ENCODE data around the gene ANKRD62.

Gene ANKRD62

DNA sequence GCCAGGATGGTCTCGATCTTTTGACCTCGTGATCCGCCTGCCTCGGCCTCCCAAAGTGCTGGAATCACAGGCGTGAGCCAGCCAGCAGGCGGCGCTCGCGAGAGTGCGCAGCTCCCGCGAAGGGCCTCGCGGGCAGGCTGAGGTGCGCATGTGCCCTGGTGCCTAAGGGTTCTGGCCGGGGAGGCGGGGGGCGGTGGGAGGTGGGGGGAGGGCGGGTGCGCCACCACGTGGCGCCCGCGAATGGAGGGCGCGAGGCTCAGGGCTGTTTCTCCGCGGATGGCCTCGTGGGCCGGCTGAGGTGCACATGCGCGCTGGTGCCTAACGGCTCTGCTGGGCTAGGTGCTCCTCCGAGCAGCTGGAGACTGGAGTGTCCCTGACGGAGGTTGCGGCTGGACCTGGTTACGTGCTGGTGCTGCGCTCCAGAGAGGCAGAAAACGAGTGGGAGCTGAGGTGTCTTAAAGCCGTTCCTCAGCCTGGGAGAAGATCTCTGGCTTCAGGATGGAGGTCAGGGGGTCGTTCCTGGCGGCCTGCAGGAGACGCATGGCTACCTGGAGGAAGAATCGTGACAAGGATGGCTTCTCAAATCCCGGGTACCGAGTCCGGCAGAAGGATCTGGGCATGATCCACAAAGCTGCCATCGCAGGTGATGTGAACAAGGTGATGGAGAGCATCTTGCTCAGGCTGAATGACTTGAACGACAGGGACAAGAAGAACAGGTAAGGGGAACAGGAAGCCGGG is at the start of gene ANKRD62:
ANKRD62 (plus strand) TSS at position 324 of the 738 bp plus-strand sequence; CDS start at position 499, 175 bp downstream.
- ATAC-seq (replicated peaks) (no peak), DNase-seq (no peak)
- Mint-ChIP-seq H3K9me3 (peaks cover 4 to 6% of the 10 kb centered on the region in 2 donors), H3K27ac (no peak within 1 kb of the TSS), H3K4me1 (no peaks in the 10 kb centered on the region), H3K4me3 (no peak within 1 kb of the TSS), H3K36me3 (peaks cover 0 to 2% of the 10 kb centered on the region in 2 donors), H3K27me3 (peaks cover 28 to 29% of the 10 kb centered on the region in 2 donors)

DNA sequence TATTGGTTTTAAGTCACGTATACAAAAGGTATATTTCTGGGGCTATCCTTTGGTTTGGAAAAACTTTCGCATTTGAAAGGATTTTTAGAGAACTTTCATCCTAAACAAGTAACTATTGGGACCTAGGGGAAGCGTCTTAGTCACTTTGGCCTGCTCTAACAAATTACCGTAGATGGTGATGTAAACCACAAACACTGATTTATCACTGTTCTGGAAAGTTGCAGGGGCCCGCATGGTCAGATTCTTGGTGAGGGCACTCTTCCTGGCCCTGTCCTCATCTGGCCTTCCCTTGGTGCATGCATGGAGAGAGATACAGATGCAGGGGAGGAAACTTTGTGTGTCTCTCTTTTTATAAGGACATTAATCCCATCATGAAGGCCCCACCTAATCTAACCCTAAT is 49.1 kb upstream of the ANKRD62 start:
- Mint-ChIP-seq H3K27ac (no peak overlapping the region), H3K4me1 (peaks cover 20 to 22% of the 10 kb centered on the region in 2 donors), H3K36me3 (no peaks in the 10 kb centered on the region), H3K27me3 (peaks cover 29 to 36% of the 10 kb centered on the region in 2 donors), H3K9me3 (no peaks in the 10 kb centered on the region), H3K4me3 (no peak overlapping the region)
- ATAC-seq (replicated peaks) = no peak
- no peak for DNase-seq

DNA sequence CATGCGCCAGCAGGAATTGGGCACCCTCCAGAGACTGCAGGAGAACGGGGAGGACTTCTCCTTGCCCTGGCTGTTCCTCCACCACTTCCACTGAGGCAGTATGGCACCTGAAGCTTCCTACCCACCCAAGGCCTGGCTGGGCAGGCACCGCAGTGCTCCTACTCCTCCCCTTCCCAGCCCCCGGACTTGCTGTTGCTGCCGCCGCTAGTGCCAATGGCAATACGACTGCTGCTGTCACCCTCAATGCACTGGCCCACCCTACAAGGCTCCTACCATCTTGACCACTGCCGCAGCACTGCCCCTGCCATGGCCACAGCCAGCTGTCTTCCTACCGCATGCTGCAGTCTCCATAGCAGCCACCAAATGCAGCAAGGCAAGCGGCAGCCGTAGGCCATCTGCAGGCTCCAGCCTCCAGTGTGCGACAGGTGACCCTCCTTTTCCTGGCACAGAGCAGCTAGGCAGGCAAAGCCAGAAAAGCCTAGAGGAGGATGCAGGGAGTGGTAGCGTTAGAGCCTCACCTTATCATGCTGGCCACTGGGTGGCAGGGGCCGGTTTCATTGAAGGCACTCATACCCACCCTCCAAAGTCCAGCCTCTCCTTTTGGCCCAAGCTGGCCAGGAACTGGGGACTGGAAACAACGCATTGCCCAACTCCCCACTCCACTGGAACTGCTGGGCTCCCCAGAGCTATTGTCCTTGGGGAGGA is 47.4 kb upstream of the ANKRD62 start:
- Mint-ChIP-seq H3K27ac (no peak overlapping the region), H3K9me3 (no peaks in the 10 kb centered on the region), H3K4me3 (no peak overlapping the region), H3K4me1 (peaks cover 33 to 36% of the 10 kb centered on the region in 2 donors), H3K27me3 (peaks cover 17 to 21% of the 10 kb centered on the region in 2 donors), H3K36me3 (no peaks in the 10 kb centered on the region)
- no peak for ATAC-seq (replicated peaks)
- DNase-seq = no peak

DNA sequence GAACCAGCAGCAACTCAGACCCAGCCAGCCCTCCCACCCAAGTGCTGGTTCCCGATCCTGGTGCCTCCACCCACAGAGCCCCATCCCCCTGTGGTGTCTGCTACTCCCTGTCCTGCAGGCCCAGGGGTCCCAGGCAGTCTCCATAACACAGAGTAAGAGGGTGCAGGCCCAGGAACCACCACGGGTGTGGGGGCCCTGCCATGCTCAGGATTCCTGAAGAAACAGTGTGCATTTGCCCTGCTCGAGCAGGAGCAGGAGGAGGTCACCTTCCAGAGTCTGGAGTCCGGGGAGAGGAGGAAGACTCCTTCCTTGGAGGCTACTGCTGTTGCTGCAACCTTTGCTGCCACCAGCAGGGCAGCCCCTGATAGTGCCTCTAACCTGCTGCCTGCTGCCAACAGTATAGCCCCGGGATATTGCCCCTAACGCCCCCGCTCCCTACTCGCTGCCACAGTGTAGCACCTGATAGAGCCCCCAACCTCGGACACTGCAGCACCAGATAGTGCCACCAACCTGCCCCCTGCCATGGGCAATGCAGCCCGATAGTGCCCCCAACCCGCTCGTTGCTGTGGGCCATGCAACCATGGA is 46.8 kb upstream of the ANKRD62 start:
- ATAC-seq (replicated peaks) (no peak), DNase-seq (no peak)
- no peaks in the 10 kb centered on the region for H3K36me3 Mint-ChIP-seq
- H3K4me3 Mint-ChIP-seq = no peak overlapping the region
- H3K4me1 Mint-ChIP-seq = peaks cover 31 to 39% of the 10 kb centered on the region in 2 donors
- H3K27ac Mint-ChIP-seq = no peak overlapping the region
- H3K27me3 Mint-ChIP-seq = peaks cover 12 to 14% of the 10 kb centered on the region in 2 donors
- no peaks in the 10 kb centered on the region for H3K9me3 Mint-ChIP-seq

DNA sequence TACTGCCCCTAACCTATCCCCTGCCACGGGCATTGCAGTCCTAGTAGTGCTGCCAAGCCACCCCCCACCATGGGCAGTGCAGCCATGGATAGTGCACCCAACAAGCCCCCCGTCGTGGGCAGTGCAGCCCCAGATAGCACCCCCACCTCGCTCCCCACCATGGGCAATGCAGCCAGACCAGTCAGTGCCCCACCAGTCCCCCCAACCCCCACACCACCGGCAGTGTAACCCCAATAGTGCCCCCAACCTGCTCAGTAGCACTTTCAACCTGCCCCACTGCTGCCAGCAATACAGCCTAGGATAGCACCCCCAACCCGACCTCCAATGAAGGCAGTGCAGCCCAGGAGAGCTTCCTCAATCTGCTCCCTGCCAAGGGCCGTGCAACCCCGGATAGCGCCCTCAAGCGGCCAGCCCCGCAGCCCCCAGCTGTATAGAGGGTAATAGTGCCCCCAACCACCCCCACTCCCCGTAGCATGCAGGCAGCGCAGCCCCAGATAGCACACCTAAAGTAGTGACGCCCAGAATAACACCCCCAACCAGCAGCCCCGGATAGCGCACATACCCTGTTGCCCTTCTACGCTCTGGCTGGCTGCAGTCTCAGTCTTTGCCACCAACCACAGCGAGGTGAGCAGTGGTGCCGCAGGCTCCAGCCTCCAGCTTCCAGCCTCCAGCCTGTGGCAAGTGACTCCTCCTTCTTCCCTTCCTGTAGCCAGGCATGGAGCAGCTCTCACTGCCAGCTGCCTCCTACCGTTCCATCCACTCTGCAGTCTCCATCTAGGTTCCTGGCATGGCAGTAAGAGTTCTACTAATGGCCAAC is 45.4 kb upstream of the ANKRD62 start:
- ATAC-seq (replicated peaks) (no peak), DNase-seq (no peak)
- Mint-ChIP-seq H3K4me3 (peak overlapping the region; percentile 5 to 47), H3K27ac (peak overlapping the region; percentile 6), H3K36me3 (no peaks in the 10 kb centered on the region), H3K9me3 (no peaks in the 10 kb centered on the region), H3K4me1 (peaks cover 33 to 47% of the 10 kb centered on the region in 2 donors), H3K27me3 (peaks cover 3 to 5% of the 10 kb centered on the region in 2 donors)

DNA sequence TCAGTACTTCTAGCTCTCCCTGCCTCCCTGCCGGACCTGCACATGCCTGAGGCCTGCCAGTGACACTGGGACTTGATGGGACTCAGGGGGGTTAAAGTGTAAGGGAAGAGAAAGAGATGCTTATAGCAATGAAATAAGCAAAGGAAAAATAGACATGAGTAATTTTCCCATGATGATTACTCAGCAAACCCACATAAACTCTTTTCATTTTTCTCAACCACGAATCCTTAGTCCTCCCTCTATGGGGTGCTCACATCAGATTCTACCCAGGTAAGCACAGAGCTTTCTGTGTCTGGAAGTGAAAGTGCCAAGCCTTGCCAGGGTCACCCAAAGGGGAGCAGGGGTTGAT is 44.8 kb upstream of the ANKRD62 start:
- Mint-ChIP-seq H3K27ac (peak overlapping the region; percentile 6), H3K9me3 (no peaks in the 10 kb centered on the region), H3K4me1 (peaks cover 37 to 53% of the 10 kb centered on the region in 2 donors), H3K27me3 (peaks cover 3 to 5% of the 10 kb centered on the region in 2 donors), H3K4me3 (peak overlapping the region; percentile 5 to 47), H3K36me3 (no peaks in the 10 kb centered on the region)
- DNase-seq (no peak), ATAC-seq (replicated peaks) (no peak)

DNA sequence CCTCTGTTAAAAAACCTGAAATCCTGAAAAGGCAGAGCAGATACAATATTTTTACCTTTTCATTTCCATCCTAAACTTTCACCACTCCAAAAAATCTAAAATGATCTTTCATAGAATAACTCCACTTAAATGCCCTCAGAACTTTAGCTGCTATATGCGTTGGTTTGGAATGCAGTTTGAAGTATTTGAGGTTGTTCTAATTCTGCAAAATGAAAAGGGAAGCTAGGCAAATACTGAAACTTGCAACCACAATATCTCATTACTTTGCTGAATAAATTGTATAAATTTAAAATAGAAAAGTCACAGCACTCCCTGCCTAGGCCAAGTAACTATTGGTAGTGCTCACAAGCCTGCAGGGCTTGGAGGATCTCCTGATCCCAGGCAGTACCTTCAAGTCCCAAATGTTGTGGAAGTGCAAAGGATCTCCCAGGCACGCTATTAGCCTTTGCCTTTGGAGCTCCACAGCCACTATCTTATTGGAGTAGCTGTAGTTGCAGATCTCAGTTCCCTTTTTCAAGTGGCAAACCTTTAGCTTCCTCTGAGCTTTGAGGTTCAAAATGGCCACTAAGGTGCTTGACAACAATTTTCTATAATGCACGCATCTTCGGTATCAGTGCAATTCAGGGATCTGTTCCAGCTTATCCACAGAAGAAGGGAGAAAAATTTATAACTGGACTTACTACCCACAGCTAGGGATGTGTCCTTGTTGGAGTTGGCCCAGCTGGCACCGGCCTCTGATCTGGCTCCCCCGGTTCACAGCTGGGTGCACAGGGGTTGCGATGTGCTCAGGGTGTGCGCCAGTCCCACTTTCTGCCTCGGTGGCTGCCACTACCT is 43.4 kb upstream of the ANKRD62 start:
- no peak overlapping the region for H3K27ac Mint-ChIP-seq
- H3K27me3 Mint-ChIP-seq = no peaks in the 10 kb centered on the region
- H3K36me3 Mint-ChIP-seq = no peaks in the 10 kb centered on the region
- H3K4me3 Mint-ChIP-seq = peak overlapping the region; percentile 52 to 65
- ATAC-seq (replicated peaks) (peak; percentile 89), DNase-seq (peak; percentile 44)
- H3K4me1 Mint-ChIP-seq = peaks cover 42 to 59% of the 10 kb centered on the region in 2 donors
- no peaks in the 10 kb centered on the region for H3K9me3 Mint-ChIP-seq

DNA sequence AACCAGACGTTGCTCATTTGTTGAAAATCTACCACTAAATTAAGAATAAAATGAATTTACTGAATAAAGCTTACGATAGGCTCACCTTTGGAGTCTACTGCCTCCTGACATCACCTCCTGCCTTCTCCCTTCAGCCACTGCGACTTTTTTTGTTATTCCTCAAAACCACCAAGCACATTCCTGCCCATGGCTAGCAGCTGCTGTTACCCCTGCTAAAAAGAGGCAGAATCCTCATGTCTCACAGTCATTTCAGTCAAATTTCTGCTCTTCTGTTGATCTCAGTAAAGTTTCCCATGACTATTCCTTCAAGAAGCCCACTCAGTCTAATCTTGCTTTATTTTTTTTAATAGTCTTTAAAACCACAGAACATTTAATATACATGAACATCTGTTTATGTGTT is 40.8 kb upstream of the ANKRD62 start:
- Mint-ChIP-seq H3K27ac (peak overlapping the region; percentile 25), H3K9me3 (no peaks in the 10 kb centered on the region), H3K27me3 (peaks cover 0 to 4% of the 10 kb centered on the region in 2 donors), H3K4me3 (no peak overlapping the region), H3K36me3 (no peaks in the 10 kb centered on the region), H3K4me1 (peaks cover 42 to 57% of the 10 kb centered on the region in 2 donors)
- no peak for ATAC-seq (replicated peaks)
- no peak for DNase-seq

DNA sequence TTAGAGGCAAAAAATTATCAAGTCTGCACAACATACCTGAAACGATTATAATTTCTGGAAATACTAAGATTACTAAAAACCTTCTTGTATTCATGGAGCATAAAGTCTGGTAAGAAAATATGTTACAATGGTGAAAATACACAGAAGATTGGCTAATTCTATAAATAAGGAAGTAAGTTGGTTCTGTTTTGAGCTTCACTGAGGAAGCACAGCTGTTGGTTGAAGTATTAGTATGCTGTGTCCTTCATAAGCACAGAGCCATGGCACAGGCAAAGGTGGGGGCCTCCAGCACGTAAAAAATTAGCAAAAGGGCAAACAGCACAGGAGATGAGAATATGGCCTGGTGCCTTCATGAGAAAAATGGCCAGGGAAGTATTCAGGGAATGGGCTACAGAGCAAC is 40.4 kb upstream of the ANKRD62 start:
- no peak for DNase-seq
- H3K9me3 Mint-ChIP-seq = no peaks in the 10 kb centered on the region
- H3K4me3 Mint-ChIP-seq = no peak overlapping the region
- H3K27ac Mint-ChIP-seq = no peak overlapping the region
- ATAC-seq (replicated peaks) = peak; percentile 85
- H3K4me1 Mint-ChIP-seq = peaks cover 38 to 52% of the 10 kb centered on the region in 2 donors
- H3K27me3 Mint-ChIP-seq = peaks cover 0 to 4% of the 10 kb centered on the region in 2 donors
- no peaks in the 10 kb centered on the region for H3K36me3 Mint-ChIP-seq

DNA sequence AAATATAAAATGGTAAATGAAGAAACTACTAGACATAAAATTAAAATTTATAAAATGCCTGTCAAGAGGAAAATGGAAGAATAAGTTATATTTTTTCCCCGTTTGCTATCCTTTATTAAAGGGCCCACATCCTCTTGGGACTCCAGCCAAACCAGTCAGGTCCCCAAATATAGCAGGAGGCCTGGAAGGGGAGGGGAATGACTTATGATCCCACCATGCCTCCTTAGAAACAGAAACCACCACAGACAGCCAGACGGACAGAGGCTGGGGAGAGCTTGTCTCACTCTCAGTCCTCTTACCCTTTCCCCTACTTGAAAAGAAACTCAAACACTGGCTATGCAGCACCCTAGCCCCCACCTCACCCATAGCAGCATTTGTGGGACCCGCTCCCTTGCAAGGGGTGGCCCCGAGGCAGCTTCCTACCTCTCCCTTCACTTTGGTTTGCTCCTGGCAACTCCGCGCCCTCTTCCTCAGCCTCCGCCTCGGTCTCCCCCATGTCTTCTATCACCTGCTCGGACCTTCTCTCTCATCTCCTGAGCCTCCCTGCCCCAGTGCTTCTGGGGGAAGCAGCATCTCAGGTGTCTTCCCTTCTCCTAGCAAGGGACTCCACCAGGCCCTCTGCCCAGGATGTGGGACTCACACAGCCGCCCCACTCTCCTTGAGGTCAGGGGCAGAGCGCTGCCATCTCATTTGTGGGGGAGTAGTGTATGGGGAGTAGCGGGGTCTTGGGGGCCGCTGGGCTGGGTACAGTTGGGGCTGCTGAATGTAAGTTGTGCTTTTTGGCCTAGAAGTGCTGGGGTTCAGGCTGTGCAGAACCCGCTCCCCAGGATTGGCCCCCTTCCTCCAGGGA is 37.4 kb upstream of the ANKRD62 start:
- Mint-ChIP-seq H3K4me3 (no peak overlapping the region), H3K27me3 (peaks cover 0 to 4% of the 10 kb centered on the region in 2 donors), H3K27ac (no peak overlapping the region), H3K4me1 (peaks cover 14 to 23% of the 10 kb centered on the region in 2 donors), H3K9me3 (no peaks in the 10 kb centered on the region), H3K36me3 (no peaks in the 10 kb centered on the region)
- no peak for ATAC-seq (replicated peaks)
- no peak for DNase-seq

DNA sequence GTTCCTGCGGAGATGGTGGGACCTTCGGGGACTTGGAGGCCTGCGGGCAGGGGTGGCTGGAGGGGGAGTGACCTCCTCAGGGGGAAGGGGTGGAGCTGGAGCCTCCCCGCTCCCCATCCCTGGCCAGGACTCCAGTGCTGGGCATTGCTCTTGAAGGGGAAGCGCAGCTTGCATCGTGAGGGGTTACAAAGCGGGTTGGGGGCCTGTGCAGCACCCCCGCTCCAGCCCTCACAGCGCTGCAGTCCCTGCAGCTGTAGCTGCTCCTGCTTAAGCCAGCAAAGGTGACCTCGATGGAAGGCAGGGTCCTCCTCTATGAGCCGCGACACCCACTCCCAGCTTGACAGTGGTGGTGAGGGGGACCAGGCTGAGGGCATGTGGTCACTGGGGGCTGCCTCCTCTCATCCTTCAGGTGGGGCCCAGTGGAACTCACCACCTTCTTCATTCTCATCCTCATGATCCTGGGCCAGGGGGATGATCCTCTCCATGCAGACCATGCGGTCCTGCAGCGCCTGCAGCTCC is 36.7 kb upstream of the ANKRD62 start:
- H3K27ac Mint-ChIP-seq = no peak overlapping the region
- no peak overlapping the region for H3K4me3 Mint-ChIP-seq
- DNase-seq = no peak
- H3K36me3 Mint-ChIP-seq = no peaks in the 10 kb centered on the region
- H3K27me3 Mint-ChIP-seq = peaks cover 0 to 4% of the 10 kb centered on the region in 2 donors
- peaks cover 13 to 20% of the 10 kb centered on the region in 2 donors for H3K4me1 Mint-ChIP-seq
- no peaks in the 10 kb centered on the region for H3K9me3 Mint-ChIP-seq
- ATAC-seq (replicated peaks) = no peak

DNA sequence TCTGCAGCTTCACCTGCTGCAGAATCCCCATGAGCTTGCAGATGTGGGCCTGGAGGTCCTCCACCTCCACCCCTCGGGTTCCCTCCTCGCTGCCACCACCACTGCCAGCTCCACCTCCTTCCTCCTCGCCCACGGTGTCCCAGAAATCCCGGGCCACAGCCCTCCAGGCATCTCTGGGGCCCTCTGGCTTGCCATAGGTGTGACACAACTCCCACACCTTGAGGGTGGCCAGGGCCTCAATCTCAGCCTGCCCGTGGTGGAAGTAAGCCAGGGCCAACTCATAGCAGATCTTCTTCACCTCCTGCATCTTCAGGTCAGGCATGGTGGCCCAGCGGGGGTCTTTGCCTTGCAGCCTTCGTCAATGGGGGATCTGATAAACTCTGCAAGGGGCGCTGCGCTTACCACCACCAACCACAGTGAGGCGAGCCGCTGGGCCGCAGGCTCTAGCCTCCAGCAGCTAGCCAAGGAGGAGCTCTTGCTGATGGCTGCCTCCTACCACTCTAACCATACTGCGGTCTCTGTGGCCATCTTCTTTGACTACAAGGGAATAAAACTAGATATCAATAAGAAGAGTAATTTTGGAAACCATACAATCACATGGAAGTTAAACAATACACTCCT is 36.1 kb upstream of the ANKRD62 start:
- Mint-ChIP-seq H3K36me3 (no peaks in the 10 kb centered on the region), H3K27me3 (peaks cover 0 to 4% of the 10 kb centered on the region in 2 donors), H3K27ac (peak overlapping the region; percentile 51), H3K4me1 (peaks cover 13 to 19% of the 10 kb centered on the region in 2 donors), H3K4me3 (no peak overlapping the region), H3K9me3 (no peaks in the 10 kb centered on the region)
- ATAC-seq (replicated peaks) (no peak), DNase-seq (no peak)
